ENCODE measurements around the gene BEND6. TPM values are rescaled to one million over a fixed set of nuclear protein-coding genes. Genes with fewer than 3 reads are reported as not detected.
"Not testable (repeated sequence)": the region's sequence is repeated elsewhere in the genome, so short reads cannot be mapped to it uniquely, and the experiment has no call there.

BEND6 gene
- total and polyA plus RNA-seq, 10 of the 15 experiments (the other 5 are each of a cell fraction or from before 2014, with no cell fraction given), result 0.79 to 2.8 (median 1.6) TPM

DNA sequence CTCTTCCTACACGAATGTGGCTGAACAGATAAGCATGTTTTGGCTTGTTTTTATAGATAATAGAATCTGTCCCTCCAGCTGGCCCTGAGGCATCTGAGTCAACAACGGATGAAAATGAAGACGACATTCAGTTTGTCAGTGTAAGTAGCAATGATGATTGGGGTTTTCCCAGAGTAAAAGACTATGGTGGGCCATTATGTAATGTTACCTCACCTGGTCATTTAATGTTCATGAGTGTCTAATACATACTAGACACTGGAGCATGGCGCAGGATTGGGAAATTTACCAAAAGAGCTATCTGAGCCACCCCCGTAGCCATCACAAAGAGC is 92.3 kb downstream of the BEND6 start:
- H3K9me3 ChIP-seq (replicated peaks; ENCODE audit: control insufficient read depth, insufficient read depth, low read length); H3K4me3 ChIP-seq; H4K20me1 ChIP-seq (ENCODE audit: control insufficient read depth, insufficient read depth); FAIRE-seq; BruUV-seq (replicated peaks); H3K9ac ChIP-seq (ENCODE audit: control insufficient read depth, insufficient read depth, low read length); in situ Hi-C loops (cut with MboI); H3K4me2 ChIP-seq (ENCODE audit: control insufficient read depth, insufficient read depth); H3K27me3 ChIP-seq (replicated peaks in 1 of 2; ENCODE audit: control insufficient read depth in 2 of 2, insufficient read depth in 2 of 2, low read length in 1 of 2); H3K27ac ChIP-seq (ENCODE audit: control insufficient read depth, insufficient read depth); DNase-seq (ENCODE audit: low read depth, low spot score); H2AFZ ChIP-seq (ENCODE audit: control insufficient read depth, low read depth, low read length); SMC1A ChIA-PET (ENCODE audit: uncharacterized antibody, unreplicated experiment); H3K4me1 ChIP-seq (ENCODE audit: control insufficient read depth, insufficient read depth, low read length); CTCF ChIA-PET; POLR2A ChIA-PET: not testable (repeated sequence)
- peaks cover 4 to 12% of the 10 kb centered on the region in 2 experiments for H3K36me3 ChIP-seq (ENCODE audit: control insufficient read depth in 2 of 2, insufficient read depth in 2 of 2, low read length in 1 of 2)
- intact Hi-C loops (cut with micrococcal nuclease; ENCODE audit: unreplicated experiment), result loop anchor here (5.0 kb wide), 1 partner anchor 90 kb away; the partner anchor contains the start of gene BEND6
- WGBS (ENCODE audit: insufficient coverage, insufficient replicate concordance, low lambda C conversion rate, missing lambda C conversion rate), result no CpG with 5 or more reads among the region's 5 CpGs
- peak; percentile 62 for ATAC-seq
- RAD21 ChIA-PET (ENCODE audit: unreplicated experiment), result interaction anchor here (1.7 kb wide), 1 partner anchor 9 kb away, joined by 3 read pairs; no protein-coding TSS in a partner anchor
- peaks cover 29% of the 10 kb centered on the region for H3K79me2 ChIP-seq (ENCODE audit: control insufficient read depth, insufficient read depth, low read length)

DNA sequence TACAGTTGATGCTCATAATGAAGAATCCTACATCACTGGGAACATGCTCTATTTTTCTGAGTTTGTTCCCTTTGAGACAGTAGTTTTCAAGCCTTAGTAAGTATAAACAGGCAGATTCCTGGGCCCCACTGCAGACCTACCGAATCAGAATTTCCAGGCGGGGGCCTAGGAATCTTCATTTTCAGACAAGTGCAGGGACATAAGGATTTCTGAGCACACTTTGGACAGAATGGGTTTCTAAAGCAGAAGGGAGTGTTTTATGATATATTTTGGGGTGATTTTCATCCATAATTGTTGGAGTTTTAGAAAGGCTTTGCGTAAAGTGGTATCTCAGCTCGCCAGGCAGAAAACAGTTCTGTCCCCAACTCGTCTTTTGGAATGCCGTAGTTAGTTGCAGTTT is 93.0 kb downstream of the BEND6 start:
- FAIRE-seq; H3K27ac ChIP-seq (ENCODE audit: control insufficient read depth, insufficient read depth); H4K20me1 ChIP-seq (ENCODE audit: control insufficient read depth, insufficient read depth); H3K4me1 ChIP-seq (ENCODE audit: control insufficient read depth, insufficient read depth, low read length); RAD21 ChIA-PET (ENCODE audit: unreplicated experiment); DNase-seq (ENCODE audit: low read depth, low spot score); CTCF ChIA-PET; H3K27me3 ChIP-seq (replicated peaks in 1 of 2; ENCODE audit: control insufficient read depth in 2 of 2, insufficient read depth in 2 of 2, low read length in 1 of 2); in situ Hi-C loops (cut with MboI); POLR2A ChIA-PET; H2AFZ ChIP-seq (ENCODE audit: control insufficient read depth, low read depth, low read length); H3K9me3 ChIP-seq (replicated peaks; ENCODE audit: control insufficient read depth, insufficient read depth, low read length); ATAC-seq: not testable (repeated sequence)
- Histone ChIP-seq H3K36me3 (ENCODE audit: control insufficient read depth in 2 of 2, insufficient read depth in 2 of 2, low read length in 1 of 2) (peaks cover 4 to 16% of the 10 kb centered on the region in 2 experiments), H3K9ac (ENCODE audit: control insufficient read depth, insufficient read depth, low read length) (peak overlapping the region; percentile 39; the same call in 1 of the 2 replicates), H3K79me2 (ENCODE audit: control insufficient read depth, insufficient read depth, low read length) (peaks cover 29% of the 10 kb centered on the region), H3K4me2 (ENCODE audit: control insufficient read depth, insufficient read depth) (peak overlapping the region; percentile 75; the same call in 1 of the 2 replicates), H3K4me3 (peak overlapping the region; percentile 65; the same call in 1 of the 2 replicates)
- intact Hi-C loops (cut with micrococcal nuclease; ENCODE audit: unreplicated experiment), result loop anchor here (5.0 kb wide), 1 partner anchor 91 kb away; the partner anchor contains the start of gene BEND6
- WGBS (ENCODE audit: insufficient coverage, insufficient replicate concordance, low lambda C conversion rate, missing lambda C conversion rate), result 65% methylated on average over 6 of the region's 6 CpGs
- TF ChIP-seq, protein P1, sequence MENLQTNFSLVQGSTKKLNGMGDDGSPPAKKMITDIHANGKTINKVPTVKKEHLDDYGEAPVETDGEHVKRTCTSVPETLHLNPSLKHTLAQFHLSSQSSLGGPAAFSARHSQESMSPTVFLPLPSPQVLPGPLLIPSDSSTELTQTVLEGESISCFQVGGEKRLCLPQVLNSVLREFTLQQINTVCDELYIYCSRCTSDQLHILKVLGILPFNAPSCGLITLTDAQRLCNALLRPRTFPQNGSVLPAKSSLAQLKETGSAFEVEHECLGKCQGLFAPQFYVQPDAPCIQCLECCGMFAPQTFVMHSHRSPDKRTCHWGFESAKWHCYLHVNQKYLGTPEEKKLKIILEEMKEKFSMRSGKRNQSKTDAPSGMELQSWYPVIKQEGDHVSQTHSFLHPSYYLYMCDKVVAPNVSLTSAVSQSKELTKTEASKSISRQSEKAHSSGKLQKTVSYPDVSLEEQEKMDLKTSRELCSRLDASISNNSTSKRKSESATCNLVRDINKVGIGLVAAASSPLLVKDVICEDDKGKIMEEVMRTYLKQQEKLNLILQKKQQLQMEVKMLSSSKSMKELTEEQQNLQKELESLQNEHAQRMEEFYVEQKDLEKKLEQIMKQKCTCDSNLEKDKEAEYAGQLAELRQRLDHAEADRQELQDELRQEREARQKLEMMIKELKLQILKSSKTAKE (IDR thresholded peaks at IDR 0.05; ENCODE audit: low read depth, poor library complexity, severe bottlenecking), result peak; percentile 36
- TSS peak; percentile 55 for BruUV-seq (replicated peaks)
- SMC1A ChIA-PET (ENCODE audit: uncharacterized antibody, unreplicated experiment), result interaction anchor here (0.9 to 1.4 kb wide), 2 partner anchors 10 to 143 kb away, joined by 3 read pairs; no protein-coding TSS in a partner anchor
